AG04450 (cell line): ENCODE data around the gene C3orf70. TPM values are rescaled to one million over a fixed set of nuclear protein-coding genes. Genes with fewer than 3 reads are reported as not detected.

Experiments
- CTCF ChIA-PET: fragments of 300-600, 350-600 bp; formaldehyde crosslinking; extraction: SDS; loops from one replicate; lab custom pipeline; 2022; ENCODE audit warnings: antibody characterized with exemption, inconsistent platforms; lab: Charles Lee
- POLR2A ChIA-PET: fragments of 350-600 bp; formaldehyde crosslinking; extraction: SDS; loops from one replicate; lab custom pipeline; 2021; ENCODE audit warnings: antibody characterized with exemption, inconsistent platforms; lab: Yijun Ruan, JAX
- DNase-seq: peaks from one replicate; pipeline ENCODE4 v3.0.0-alpha.2; 2011; ENCODE audit warnings: low read depth, low spot score
- H3K27ac ChIP-seq: one replicate; pipeline ENCODE4 v1.5.1; 2012; ENCODE audit warnings: low read depth, low read length, control low read depth
- H3K27me3 ChIP-seq: one replicate; pipeline ENCODE4 v1.6.0; 2012; ENCODE audit warnings: low read length; ENCODE audit not compliant: control insufficient read depth, insufficient read depth
- H3K4me3 ChIP-seq: 2 replicates; pipeline ENCODE4 v1.5.1; 2011; ENCODE audit warnings: mild to moderate bottlenecking, low read depth, low read length, control low read depth
- H3K9me3 ChIP-seq: 2 replicates; pipeline ENCODE4 v1.5.1; 2012; ENCODE audit warnings: low read length; ENCODE audit not compliant: control insufficient read depth, insufficient read depth
- polyA plus RNA-seq: library from polyadenylated mRNA; depleted of rRNA; stranded (reverse); fragments of >200 nt; gene quantifications from 2 replicates; pipeline ENCODE4 v1.2.3, GENCODE V29; 2011; rRNA removed
- TF ChIP-seq, protein P1 (sequence below): IDR thresholded peaks from 2 replicates; pipeline ENCODE4 v1.5.1; 2011; ENCODE audit warnings: low read depth, low read length, control low read depth, inconsistent platforms

The C3orf70 gene
- polyA plus RNA-seq, 1 experiment = 0.89 TPM

DNA sequence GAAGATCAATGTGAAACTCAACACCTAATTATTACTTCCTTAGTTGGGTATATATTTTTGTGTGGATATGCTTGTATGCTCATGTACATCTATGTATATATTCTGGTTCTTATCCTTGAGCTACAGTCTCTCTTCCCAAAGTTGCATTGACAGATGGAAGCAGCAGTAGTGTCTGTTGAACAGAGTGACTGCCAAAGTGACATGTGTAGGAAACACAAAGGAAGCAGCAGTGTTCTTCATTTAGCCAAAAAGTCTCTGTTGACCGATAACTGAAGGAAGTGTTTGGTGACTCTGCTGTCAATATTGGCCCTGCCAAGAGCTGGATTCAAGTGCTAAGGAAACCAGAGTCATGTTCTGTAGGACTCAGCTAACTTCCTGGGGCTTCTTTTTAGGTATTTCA is 123.8 kb downstream of the C3orf70 start:
- no peak overlapping the region for H3K27ac ChIP-seq
- CTCF ChIA-PET = no interaction called here
- no peak for DNase-seq
- H3K9me3 ChIP-seq = no peaks in the 10 kb centered on the region
- POLR2A ChIA-PET = no interaction called here
- H3K27me3 ChIP-seq = no peaks in the 10 kb centered on the region
- TF ChIP-seq, protein P1, sequence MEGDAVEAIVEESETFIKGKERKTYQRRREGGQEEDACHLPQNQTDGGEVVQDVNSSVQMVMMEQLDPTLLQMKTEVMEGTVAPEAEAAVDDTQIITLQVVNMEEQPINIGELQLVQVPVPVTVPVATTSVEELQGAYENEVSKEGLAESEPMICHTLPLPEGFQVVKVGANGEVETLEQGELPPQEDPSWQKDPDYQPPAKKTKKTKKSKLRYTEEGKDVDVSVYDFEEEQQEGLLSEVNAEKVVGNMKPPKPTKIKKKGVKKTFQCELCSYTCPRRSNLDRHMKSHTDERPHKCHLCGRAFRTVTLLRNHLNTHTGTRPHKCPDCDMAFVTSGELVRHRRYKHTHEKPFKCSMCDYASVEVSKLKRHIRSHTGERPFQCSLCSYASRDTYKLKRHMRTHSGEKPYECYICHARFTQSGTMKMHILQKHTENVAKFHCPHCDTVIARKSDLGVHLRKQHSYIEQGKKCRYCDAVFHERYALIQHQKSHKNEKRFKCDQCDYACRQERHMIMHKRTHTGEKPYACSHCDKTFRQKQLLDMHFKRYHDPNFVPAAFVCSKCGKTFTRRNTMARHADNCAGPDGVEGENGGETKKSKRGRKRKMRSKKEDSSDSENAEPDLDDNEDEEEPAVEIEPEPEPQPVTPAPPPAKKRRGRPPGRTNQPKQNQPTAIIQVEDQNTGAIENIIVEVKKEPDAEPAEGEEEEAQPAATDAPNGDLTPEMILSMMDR = no peak
- H3K4me3 ChIP-seq = no peak overlapping the region

DNA sequence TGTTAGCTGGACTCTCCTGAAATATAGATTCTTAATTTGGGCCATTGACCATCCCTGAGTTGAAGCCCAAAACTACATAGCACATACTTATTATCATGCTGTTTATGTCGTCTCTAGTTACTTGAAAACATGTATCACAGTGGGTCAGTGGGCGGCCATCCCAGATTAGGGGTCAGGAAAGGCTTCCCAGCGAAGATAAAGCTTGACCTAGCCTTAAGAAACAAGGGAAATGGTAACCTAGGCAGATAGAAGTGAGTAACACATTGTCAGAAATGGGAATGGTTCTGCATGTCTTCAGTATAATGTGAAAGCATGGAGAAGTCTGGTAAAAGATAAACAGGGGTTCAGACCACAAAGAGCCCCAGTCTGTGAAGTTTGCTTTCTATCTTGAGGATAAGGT is 124.7 kb downstream of the C3orf70 start:
- POLR2A ChIA-PET = no interaction called here
- TF ChIP-seq, protein P1 = no peak
- DNase-seq = no peak
- Histone ChIP-seq H3K9me3 (no peaks in the 10 kb centered on the region), H3K27me3 (no peaks in the 10 kb centered on the region), H3K27ac (no peak overlapping the region), H3K4me3 (no peak overlapping the region)
- CTCF ChIA-PET = interaction anchor here (0.6 kb wide), 1 partner anchor 255 kb away, joined by 8 read pairs; no protein-coding TSS in a partner anchor

Other genes starting within 250 kb of the C3orf70 start
- 3.2 and 4.2 TPM in 2 replicates for gene EHHADH, start 101.0 kb upstream of the C3orf70 start, polyA plus RNA-seq
- 16.8 and 20.9 TPM in 2 replicates for gene MAP3K13, start 210.1 kb upstream of the C3orf70 start, polyA plus RNA-seq